ENCODE data around the gene RRAGB.

DNA sequence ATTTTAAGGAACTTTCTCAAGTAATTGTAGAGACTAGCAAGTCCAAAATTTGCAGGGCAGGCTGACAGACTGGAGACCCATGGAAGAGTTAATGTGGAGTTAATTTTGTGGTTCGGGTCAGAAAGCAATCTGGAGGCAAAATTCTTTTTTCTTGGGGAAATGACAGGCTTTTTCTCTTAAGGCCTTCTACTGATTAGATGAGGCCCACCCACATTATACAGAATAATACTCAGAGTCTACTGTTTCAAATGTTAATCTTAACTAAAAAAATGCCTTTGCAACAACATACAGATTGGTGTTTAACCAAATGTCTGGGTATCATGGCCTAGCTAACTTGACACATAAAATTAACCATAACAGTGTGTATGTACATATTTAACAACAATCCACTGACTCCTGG, 32.7 kb downstream of the RRAGB start:
- TF ChIP-seq, protein P1, sequence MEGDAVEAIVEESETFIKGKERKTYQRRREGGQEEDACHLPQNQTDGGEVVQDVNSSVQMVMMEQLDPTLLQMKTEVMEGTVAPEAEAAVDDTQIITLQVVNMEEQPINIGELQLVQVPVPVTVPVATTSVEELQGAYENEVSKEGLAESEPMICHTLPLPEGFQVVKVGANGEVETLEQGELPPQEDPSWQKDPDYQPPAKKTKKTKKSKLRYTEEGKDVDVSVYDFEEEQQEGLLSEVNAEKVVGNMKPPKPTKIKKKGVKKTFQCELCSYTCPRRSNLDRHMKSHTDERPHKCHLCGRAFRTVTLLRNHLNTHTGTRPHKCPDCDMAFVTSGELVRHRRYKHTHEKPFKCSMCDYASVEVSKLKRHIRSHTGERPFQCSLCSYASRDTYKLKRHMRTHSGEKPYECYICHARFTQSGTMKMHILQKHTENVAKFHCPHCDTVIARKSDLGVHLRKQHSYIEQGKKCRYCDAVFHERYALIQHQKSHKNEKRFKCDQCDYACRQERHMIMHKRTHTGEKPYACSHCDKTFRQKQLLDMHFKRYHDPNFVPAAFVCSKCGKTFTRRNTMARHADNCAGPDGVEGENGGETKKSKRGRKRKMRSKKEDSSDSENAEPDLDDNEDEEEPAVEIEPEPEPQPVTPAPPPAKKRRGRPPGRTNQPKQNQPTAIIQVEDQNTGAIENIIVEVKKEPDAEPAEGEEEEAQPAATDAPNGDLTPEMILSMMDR (IDR thresholded peaks at IDR 0.05): no peak
- TF ChIP-seq POLR2AphosphoS5 (IDR thresholded peaks at IDR 0.05): no peak

All from transverse colon (tissue), 4 donors.